Heart left ventricle (tissue), 13 donors: ENCODE data around the gene POMGNT2.

Experiments
- POLR2A ChIP-seq, 2 donors: fragments of 450-650 bp; IDR thresholded peaks; one replicate each; pipeline ENCODE4 v1.6.1; 2017; ENCODE audit warnings: antibody characterized with exemption in 2 of 2, mild to moderate bottlenecking in 2 of 2, moderate library complexity in 2 of 2
- TF ChIP-seq, protein P1 (sequence below), 12 donors: fragments of 200-600 bp; sonication (generic) in 4 of 12; IDR thresholded peaks; one replicate each; pipeline versions ENCODE4 v1.5.0 to v1.8.0; 2018 to 2022; ENCODE audit warnings: antibody characterized with exemption in 12 of 12, mild to moderate bottlenecking in 5 of 12
- donor health status: ischemic (EF 13 %, LVEDD 7.1; RV severe dilation, severe dysfunction).
- donor health status: DM: no; HTN: yes; CAD: no.
- donor health status: DM: no; HTN: no; CAD: no.
- donor health status: ischemic (EF 25% LVEDD 6.9; RV normal size, moderate dysfunction).
- donor health status: ischemic (EF 25% LVEDD 5.7; RV mildly dilated, moderate dysfunction).
- donor health status: ischemic (EF 35%, LVEDD 5.7; RV mildly dilated, moderate dysfunction).
- donor health status: nonischemic (EF 11% LVEDD 7.7; RV severe dilation, severe dysfunction).
- donor health status: DM: yes; HTN: yes; CAD: no.
- donor health status: PGD.
- donor health status: ischemic (EF 29% LVEDD 5.4; RV normal size, mild dysfunction).
- donor health status: nonischemic (EF 23%, LVEDD 6.1; RV moderate dilation, normal function).

DNA sequence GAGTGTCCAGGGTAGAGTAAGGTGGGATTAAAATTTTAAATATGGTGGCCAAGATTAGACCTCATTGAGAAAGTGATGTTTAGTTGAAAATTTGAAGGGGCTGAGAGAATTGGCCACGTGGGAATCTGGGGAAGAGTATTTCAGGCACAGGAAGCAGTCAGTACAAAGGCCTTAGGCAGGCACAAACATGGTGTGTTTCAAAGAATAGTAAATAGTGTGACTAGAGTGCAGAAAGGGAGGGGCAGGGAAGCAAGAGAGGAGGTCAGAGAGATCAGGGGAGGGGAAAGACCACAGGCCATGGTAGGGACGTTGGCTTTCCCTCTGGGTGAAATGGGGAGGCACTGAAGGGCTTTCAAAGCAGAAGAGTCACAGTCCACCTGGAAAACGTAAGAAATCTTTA is 36.6 kb upstream of the POMGNT2 start:
- TF ChIP-seq, protein P1, sequence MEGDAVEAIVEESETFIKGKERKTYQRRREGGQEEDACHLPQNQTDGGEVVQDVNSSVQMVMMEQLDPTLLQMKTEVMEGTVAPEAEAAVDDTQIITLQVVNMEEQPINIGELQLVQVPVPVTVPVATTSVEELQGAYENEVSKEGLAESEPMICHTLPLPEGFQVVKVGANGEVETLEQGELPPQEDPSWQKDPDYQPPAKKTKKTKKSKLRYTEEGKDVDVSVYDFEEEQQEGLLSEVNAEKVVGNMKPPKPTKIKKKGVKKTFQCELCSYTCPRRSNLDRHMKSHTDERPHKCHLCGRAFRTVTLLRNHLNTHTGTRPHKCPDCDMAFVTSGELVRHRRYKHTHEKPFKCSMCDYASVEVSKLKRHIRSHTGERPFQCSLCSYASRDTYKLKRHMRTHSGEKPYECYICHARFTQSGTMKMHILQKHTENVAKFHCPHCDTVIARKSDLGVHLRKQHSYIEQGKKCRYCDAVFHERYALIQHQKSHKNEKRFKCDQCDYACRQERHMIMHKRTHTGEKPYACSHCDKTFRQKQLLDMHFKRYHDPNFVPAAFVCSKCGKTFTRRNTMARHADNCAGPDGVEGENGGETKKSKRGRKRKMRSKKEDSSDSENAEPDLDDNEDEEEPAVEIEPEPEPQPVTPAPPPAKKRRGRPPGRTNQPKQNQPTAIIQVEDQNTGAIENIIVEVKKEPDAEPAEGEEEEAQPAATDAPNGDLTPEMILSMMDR (IDR thresholded peaks at IDR 0.05) = no peak
- TF ChIP-seq POLR2A (IDR thresholded peaks at IDR 0.05) = no peak
